ENCODE measurements around the gene RUSC1. TPM values are rescaled to one million over a fixed set of nuclear protein-coding genes. Genes with fewer than 3 reads are reported as not detected.

RUSC1 gene
- polyA plus RNA-seq, 1 of the 3 experiments (the other 2 are of a cell fraction), result 49.9 TPM

GRCh38 chr1:155300553-155301329 lies 20.0 kb upstream of the RUSC1 start:
- TF ChIP-seq YY1 (IDR thresholded peaks at IDR 0.05; ENCODE audit: low read depth), result no peak
- no peak for TF ChIP-seq EZH2phosphoT487 (IDR thresholded peaks at IDR 0.05; ENCODE audit: borderline replicate concordance, low read depth)
- TF ChIP-seq, protein P1, sequence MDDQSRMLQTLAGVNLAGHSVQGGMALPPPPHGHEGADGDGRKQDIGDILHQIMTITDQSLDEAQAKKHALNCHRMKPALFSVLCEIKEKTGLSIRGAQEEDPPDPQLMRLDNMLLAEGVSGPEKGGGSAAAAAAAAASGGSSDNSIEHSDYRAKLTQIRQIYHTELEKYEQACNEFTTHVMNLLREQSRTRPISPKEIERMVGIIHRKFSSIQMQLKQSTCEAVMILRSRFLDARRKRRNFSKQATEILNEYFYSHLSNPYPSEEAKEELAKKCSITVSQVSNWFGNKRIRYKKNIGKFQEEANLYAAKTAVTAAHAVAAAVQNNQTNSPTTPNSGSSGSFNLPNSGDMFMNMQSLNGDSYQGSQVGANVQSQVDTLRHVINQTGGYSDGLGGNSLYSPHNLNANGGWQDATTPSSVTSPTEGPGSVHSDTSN (IDR thresholded peaks at IDR 0.05), result no peak
- TF ChIP-seq TEAD4 (IDR thresholded peaks at IDR 0.05; ENCODE audit: borderline replicate concordance, insufficient read depth), result no peak
- TF ChIP-seq MEF2A (IDR thresholded peaks at IDR 0.05; ENCODE audit: borderline replicate concordance, low read depth), result no peak
- no peak for TF ChIP-seq EP300 (IDR thresholded peaks at IDR 0.05; ENCODE audit: borderline replicate concordance in 1 of 2, low read depth in 1 of 2, low read length in 1 of 2)
- no peak for TF ChIP-seq JUND (IDR thresholded peaks at IDR 0.05)
- no peak for TF ChIP-seq TAF1 (IDR thresholded peaks at IDR 0.05; ENCODE audit: borderline replicate concordance, low read depth, low read length)
- TF ChIP-seq, protein P2, sequence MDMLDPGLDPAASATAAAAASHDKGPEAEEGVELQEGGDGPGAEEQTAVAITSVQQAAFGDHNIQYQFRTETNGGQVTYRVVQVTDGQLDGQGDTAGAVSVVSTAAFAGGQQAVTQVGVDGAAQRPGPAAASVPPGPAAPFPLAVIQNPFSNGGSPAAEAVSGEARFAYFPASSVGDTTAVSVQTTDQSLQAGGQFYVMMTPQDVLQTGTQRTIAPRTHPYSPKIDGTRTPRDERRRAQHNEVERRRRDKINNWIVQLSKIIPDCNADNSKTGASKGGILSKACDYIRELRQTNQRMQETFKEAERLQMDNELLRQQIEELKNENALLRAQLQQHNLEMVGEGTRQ (IDR thresholded peaks at IDR 0.05; ENCODE audit: borderline replicate concordance, low read depth, low read length), result no peak
- ChIA-PET POLR2A (no interaction called here), CTCF (interaction anchor here (1.0 to 2.9 kb wide), 3 partner anchors 9 to 50 kb away, joined by 3 to 15 read pairs (median 4); no protein-coding TSS in a partner anchor)
- no peak overlapping the region for H2AFZ ChIP-seq (ENCODE audit: low read depth)
- H3K79me2 ChIP-seq (ENCODE audit: insufficient read depth), result no peaks in the 10 kb centered on the region
- H3K9me2 ChIP-seq, result no peaks in the 10 kb centered on the region
- no peaks in the 10 kb centered on the region for H3K36me3 ChIP-seq (replicated peaks in 1 of 2; ENCODE audit: control insufficient read depth in 1 of 2, insufficient read depth in 2 of 2, low read length in 1 of 2)
- no peaks in the 10 kb centered on the region for H3K9me3 ChIP-seq
- no peaks in the 10 kb centered on the region for H3K4me1 ChIP-seq (ENCODE audit: control insufficient read depth in 1 of 2, insufficient read depth in 2 of 2, low read depth in 1 of 2, low read length in 1 of 2)
- no peak overlapping the region for H3K4me2 ChIP-seq
- no peaks in the 10 kb centered on the region for H3K27me3 ChIP-seq (ENCODE audit: insufficient read depth)
- no peaks in the 10 kb centered on the region for H3F3A ChIP-seq (replicated peaks; ENCODE audit: insufficient read depth)
- no peak overlapping the region for H3K9ac ChIP-seq
- WGBS (ENCODE audit: low lambda C conversion rate), result 70% methylated on average over 8 of the region's 9 CpGs
- H3K27ac ChIP-seq (ENCODE audit: low read depth in 2 of 2, low read length in 1 of 2), result no peak overlapping the region
- no peak for DNase-seq
- no peak overlapping the region for H3K4me3 ChIP-seq (ENCODE audit: low read depth in 2 of 2, low read length in 1 of 2)
- H4K20me1 ChIP-seq (ENCODE audit: insufficient read depth), result no peaks in the 10 kb centered on the region

DNA sequence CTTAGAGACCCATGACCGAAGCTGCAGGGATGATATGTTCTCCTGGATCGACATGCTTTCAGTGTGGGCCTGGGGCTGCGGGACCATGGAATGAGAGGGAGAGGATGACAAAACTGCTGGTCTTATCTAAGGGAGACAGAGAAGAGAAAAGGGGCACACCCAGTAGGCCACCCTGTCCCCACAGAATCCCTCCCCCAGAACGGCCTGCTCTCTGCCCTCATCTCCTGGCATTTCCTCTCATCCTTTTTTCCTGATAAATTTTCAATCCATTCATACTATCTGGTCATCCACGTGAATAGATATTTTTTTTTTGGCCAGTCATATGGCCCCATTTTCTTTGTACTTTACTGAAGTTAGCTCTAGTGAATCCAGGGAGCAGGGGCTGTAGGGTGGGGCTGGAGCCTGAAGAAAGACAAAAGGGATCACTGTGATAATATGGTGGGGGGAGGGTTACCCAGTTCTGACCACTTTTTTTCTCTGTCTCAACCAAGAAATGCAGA lies 19.3 kb upstream of the RUSC1 start, which contains the start of gene PKLR:
PKLR (minus strand) TSS at position 97 of the 500 bp plus-strand sequence; CDS start at position 54, 43 bp downstream.
- no peaks in the 10 kb centered on the region for H3K79me2 ChIP-seq (ENCODE audit: insufficient read depth)
- H3K27ac ChIP-seq (ENCODE audit: low read depth in 2 of 2, low read length in 1 of 2), result no peak within 1 kb of the TSS
- no peaks in the 10 kb centered on the region for H3K27me3 ChIP-seq (ENCODE audit: insufficient read depth)
- no peak within 1 kb of the TSS for H2AFZ ChIP-seq (ENCODE audit: low read depth)
- H3K4me2 ChIP-seq, result no peak within 1 kb of the TSS
- H4K20me1 ChIP-seq (ENCODE audit: insufficient read depth), result no peaks in the 10 kb centered on the region
- TF ChIP-seq, protein P3, sequence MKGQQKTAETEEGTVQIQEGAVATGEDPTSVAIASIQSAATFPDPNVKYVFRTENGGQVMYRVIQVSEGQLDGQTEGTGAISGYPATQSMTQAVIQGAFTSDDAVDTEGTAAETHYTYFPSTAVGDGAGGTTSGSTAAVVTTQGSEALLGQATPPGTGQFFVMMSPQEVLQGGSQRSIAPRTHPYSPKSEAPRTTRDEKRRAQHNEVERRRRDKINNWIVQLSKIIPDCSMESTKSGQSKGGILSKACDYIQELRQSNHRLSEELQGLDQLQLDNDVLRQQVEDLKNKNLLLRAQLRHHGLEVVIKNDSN (IDR thresholded peaks at IDR 0.05; ENCODE audit: borderline replicate concordance, low read depth), result no peak
- no peak for TF ChIP-seq GATA2 (CRISPR knock-in tag; IDR thresholded peaks at IDR 0.05)
- TF ChIP-seq, protein P2 (IDR thresholded peaks at IDR 0.05; ENCODE audit: borderline replicate concordance, low read depth, low read length), result no peak
- no peak for TF ChIP-seq FOXM1 (IDR thresholded peaks at IDR 0.05; ENCODE audit: low read depth)
- H3K9me3 ChIP-seq, result no peaks in the 10 kb centered on the region
- no peaks in the 10 kb centered on the region for H3K9me2 ChIP-seq
- H3K4me3 ChIP-seq (ENCODE audit: low read depth in 2 of 2, low read length in 1 of 2), result no peak within 1 kb of the TSS
- DNase-seq, result no peak
- H3K36me3 ChIP-seq (replicated peaks in 1 of 2; ENCODE audit: control insufficient read depth in 1 of 2, insufficient read depth in 2 of 2, low read length in 1 of 2), result no peaks in the 10 kb centered on the region
- POLR2A ChIA-PET, result no interaction called here
- H3K4me1 ChIP-seq (ENCODE audit: control insufficient read depth in 1 of 2, insufficient read depth in 2 of 2, low read depth in 1 of 2, low read length in 1 of 2), result no peaks in the 10 kb centered on the region
- WGBS (ENCODE audit: low lambda C conversion rate), result 82% methylated on average over 5 of the region's 5 CpGs
- H3K9ac ChIP-seq, result no peak within 1 kb of the TSS
- H3F3A ChIP-seq (replicated peaks; ENCODE audit: insufficient read depth), result no peaks in the 10 kb centered on the region
- CTCF ChIA-PET, result interaction anchor here (0.7 to 2.9 kb wide), 4 partner anchors 9 to 861 kb away, joined by 3 to 15 read pairs (median 4); no protein-coding TSS in a partner anchor

All from SK-N-SH (cell line).